T-helper 17 cell (primary cell): ENCODE results near the gene STRA8. TPM values are rescaled to one million over a fixed set of nuclear protein-coding genes. Genes with fewer than 3 reads are reported as not detected.

Experiments used
- ATAC-seq: fragments of 150-1000 bp; cut with Tn5 transposase; 2 replicates; pipeline ENCODE4 v1.10.0; 2021; ENCODE audit warnings: mild to moderate bottlenecking, moderate library complexity
- DNase-seq, 3 donors: peaks; one replicate each; pipeline versions ENCODE4 v3.0.0 to v3.0.0-alpha.2; 2020 to 2021
- H3K9me3 ChIP-seq: one replicate; pipeline ENCODE4 v1.7.0; 2013; ENCODE audit warnings: low read length, mild to moderate bottlenecking; ENCODE audit not compliant: control insufficient read depth, poor library complexity, severe bottlenecking
- H3K27ac Mint-ChIP-seq: one replicate; pipeline ENCODE4 v1.8.0; 2022; ENCODE audit warnings: mild to moderate bottlenecking, moderate library complexity, mixed read lengths
- H3K27me3 Mint-ChIP-seq: one replicate; pipeline ENCODE4 v1.8.0; 2022; ENCODE audit warnings: mixed read lengths
- H3K36me3 Mint-ChIP-seq: one replicate; pipeline ENCODE4 v1.8.0; 2022; ENCODE audit warnings: low read depth, mixed read lengths
- H3K4me1 Mint-ChIP-seq: one replicate; pipeline ENCODE4 v1.8.0; 2022; ENCODE audit warnings: mild to moderate bottlenecking, mixed read lengths
- H3K4me3 Mint-ChIP-seq: one replicate; pipeline ENCODE4 v1.8.0; 2022; ENCODE audit warnings: mild to moderate bottlenecking, moderate library complexity, mixed read lengths
- total RNA-seq, 4 donors: library from RNA in 2 of 4; stranded (reverse) in 2 of 4; gene quantifications; one replicate each; pipeline ENCODE4 v1.2.3 and lab custom pipeline; 2022 to 2026

STRA8 gene
- not detected for total RNA-seq
- total RNA-seq (lab: John Stamatoyannopoulos, UW): 0 reads per million in 2 donors

DNA sequence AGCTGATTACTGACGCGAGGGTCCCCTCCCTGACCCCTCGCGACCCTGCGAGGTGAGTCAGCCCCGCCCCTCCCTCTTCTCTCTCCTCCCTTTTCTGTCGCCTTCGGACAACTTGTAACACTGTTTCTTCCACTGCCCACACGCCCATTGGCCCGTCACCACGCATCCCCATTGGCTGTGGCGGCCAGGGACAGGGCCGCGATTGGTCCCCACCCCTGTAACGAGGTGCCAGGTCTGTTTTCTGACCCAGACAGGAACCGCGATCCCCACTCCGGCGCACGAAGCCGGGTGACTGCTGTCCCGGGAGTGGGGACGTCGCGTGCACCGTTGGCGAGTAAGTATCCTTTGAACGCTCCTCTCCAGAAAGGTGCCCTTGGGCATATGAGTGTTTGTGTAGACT is at the start of gene STRA8:
Gene STRA8, plus strand, starts transcription at position 269 of the 400 bp plus-strand sequence. CDS start 6,687 bp downstream, outside the sequence.
- no peaks in the 10 kb centered on the region for H3K4me1 Mint-ChIP-seq
- H3K36me3 Mint-ChIP-seq: no peaks in the 10 kb centered on the region
- no peak within 1 kb of the TSS for H3K27ac Mint-ChIP-seq
- DNase-seq: no peak
- no peak within 1 kb of the TSS for H3K4me3 Mint-ChIP-seq
- peaks cover 4% of the 10 kb centered on the region for H3K27me3 Mint-ChIP-seq
- ATAC-seq: no peak
- no peaks in the 10 kb centered on the region for H3K9me3 ChIP-seq

GRCh38 chr7:135184254-135184841 is 49.3 kb upstream of the STRA8 start:
- Mint-ChIP-seq H3K4me1 (no peaks in the 10 kb centered on the region), H3K4me3 (no peak overlapping the region), H3K36me3 (peaks cover 7% of the 10 kb centered on the region), H3K27ac (no peak overlapping the region), H3K27me3 (no peaks in the 10 kb centered on the region)
- no peak for ATAC-seq
- H3K9me3 ChIP-seq: peaks cover 7% of the 10 kb centered on the region
- DNase-seq: no peak

GRCh38 chr7:135185471-135186260 is 48.0 kb upstream of the STRA8 start:
- Mint-ChIP-seq H3K27ac (no peak overlapping the region), H3K4me1 (peaks cover 5% of the 10 kb centered on the region), H3K36me3 (peaks cover 11% of the 10 kb centered on the region), H3K27me3 (no peaks in the 10 kb centered on the region), H3K4me3 (no peak overlapping the region)
- ATAC-seq: no peak
- peaks cover 5% of the 10 kb centered on the region for H3K9me3 ChIP-seq
- DNase-seq: no peak

DNA sequence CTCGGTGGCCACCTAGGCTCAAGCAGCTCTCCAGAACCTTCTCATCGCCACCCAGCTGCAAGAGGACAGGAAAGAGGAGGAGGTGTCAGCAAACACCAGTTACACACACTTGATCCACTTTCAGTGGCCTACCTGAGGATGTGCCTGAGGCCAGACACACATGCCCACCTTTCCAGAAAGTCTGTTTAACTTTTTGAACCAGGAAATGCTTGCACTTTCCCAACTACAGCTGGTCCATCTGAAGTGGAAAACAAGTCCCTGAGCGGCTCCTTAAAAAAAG is 47.4 kb upstream of the STRA8 start:
- Mint-ChIP-seq H3K27me3 (no peaks in the 10 kb centered on the region), H3K36me3 (peaks cover 14% of the 10 kb centered on the region)
- ATAC-seq: no peak

DNA sequence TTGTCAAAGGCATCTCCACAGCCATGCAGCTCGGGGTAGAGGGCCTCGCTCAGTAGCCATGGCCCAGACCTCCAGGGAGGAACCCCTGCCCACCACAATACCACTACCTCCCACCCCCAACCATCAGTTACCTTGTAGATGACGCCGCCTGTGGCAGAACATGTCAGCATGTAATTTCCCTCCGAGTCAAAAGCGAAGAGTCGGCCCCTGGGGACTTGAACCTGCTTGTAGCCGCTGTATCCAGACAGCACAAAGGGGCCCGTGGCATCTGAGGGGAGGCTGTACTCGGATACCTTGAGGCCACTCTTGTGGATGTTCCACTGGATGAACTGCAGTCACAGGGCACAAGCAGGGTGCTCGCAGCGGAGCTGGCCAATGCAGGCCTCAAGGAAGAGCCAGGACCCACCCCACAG is 46.8 kb upstream of the STRA8 start:
- Mint-ChIP-seq H3K4me3 (no peak overlapping the region), H3K36me3 (peaks cover 16% of the 10 kb centered on the region), H3K27me3 (no peaks in the 10 kb centered on the region), H3K27ac (no peak overlapping the region), H3K4me1 (peaks cover 6% of the 10 kb centered on the region)
- no peak for DNase-seq
- H3K9me3 ChIP-seq: no peaks in the 10 kb centered on the region
- ATAC-seq: no peak

More for the DNA sequence above, 47.4 kb upstream of the STRA8 start:
- H3K4me3 Mint-ChIP-seq: no peak overlapping the region
- H3K27ac Mint-ChIP-seq: no peak overlapping the region
- H3K4me1 Mint-ChIP-seq: peaks cover 6% of the 10 kb centered on the region
- H3K9me3 ChIP-seq: no peaks in the 10 kb centered on the region
- DNase-seq: no peak

GRCh38 chr7:135188298-135188984 is 45.2 kb upstream of the STRA8 start:
- Mint-ChIP-seq H3K27ac (no peak overlapping the region), H3K4me1 (peaks cover 6% of the 10 kb centered on the region), H3K27me3 (no peaks in the 10 kb centered on the region), H3K4me3 (peak overlapping the region; percentile 22), H3K36me3 (peaks cover 16% of the 10 kb centered on the region)
- no peak for DNase-seq
- peak; percentile 74 for ATAC-seq
- H3K9me3 ChIP-seq: no peaks in the 10 kb centered on the region

GRCh38 chr7:135189221-135189662 is 44.4 kb upstream of the STRA8 start:
- H3K27me3 Mint-ChIP-seq: no peaks in the 10 kb centered on the region
- no peaks in the 10 kb centered on the region for H3K9me3 ChIP-seq
- H3K4me3 Mint-ChIP-seq: no peak overlapping the region
- peaks cover 19% of the 10 kb centered on the region for H3K36me3 Mint-ChIP-seq
- no peak overlapping the region for H3K27ac Mint-ChIP-seq
- DNase-seq: no peak
- H3K4me1 Mint-ChIP-seq: peaks cover 6% of the 10 kb centered on the region
- no peak for ATAC-seq

DNA sequence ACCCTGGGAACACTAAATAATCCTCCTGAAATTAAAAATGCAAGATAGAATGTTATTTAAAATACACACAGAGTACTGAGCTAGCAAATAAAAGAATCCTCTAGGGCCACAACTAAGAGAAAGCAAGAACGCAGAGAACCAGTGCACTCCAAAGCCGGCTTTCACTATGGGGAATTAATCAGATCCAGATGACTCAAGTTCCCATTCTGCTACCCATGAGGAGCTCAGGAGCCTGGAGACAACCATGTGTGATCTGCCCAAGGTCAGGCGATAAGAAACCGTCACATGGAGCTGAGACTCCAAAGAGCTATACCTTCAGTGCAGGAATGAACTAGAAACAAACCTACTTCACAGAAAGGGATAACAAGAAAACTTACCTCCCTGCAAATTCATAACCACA is 43.7 kb upstream of the STRA8 start:
- ATAC-seq: no peak
- Mint-ChIP-seq H3K36me3 (peaks cover 19% of the 10 kb centered on the region), H3K27ac (no peak overlapping the region)

GRCh38 chr7:135190703-135191102 is 42.9 kb upstream of the STRA8 start:
- no peaks in the 10 kb centered on the region for H3K27me3 Mint-ChIP-seq
- H3K27ac Mint-ChIP-seq: peak overlapping the region; percentile 12
- H3K4me3 Mint-ChIP-seq: no peak overlapping the region
- ATAC-seq (no peak), DNase-seq (no peak)
- H3K4me1 Mint-ChIP-seq: peaks cover 6% of the 10 kb centered on the region
- peaks cover 19% of the 10 kb centered on the region for H3K36me3 Mint-ChIP-seq
- no peaks in the 10 kb centered on the region for H3K9me3 ChIP-seq

More for the DNA sequence above, 43.7 kb upstream of the STRA8 start:
- Mint-ChIP-seq H3K27me3 (no peaks in the 10 kb centered on the region), H3K4me1 (peaks cover 6% of the 10 kb centered on the region), H3K4me3 (no peak overlapping the region)
- no peak for DNase-seq
- no peaks in the 10 kb centered on the region for H3K9me3 ChIP-seq

- H3K4me3 Mint-ChIP-seq: no peak overlapping the region
- DNase-seq (no peak), ATAC-seq (no peak)
- H3K27me3 Mint-ChIP-seq: no peaks in the 10 kb centered on the region
- peaks cover 6% of the 10 kb centered on the region for H3K4me1 Mint-ChIP-seq
- H3K27ac Mint-ChIP-seq: no peak overlapping the region
- H3K36me3 Mint-ChIP-seq: peaks cover 18% of the 10 kb centered on the region
- no peaks in the 10 kb centered on the region for H3K9me3 ChIP-seq
Observed at GRCh38 chr7:135192914-135193536, 40.6 kb upstream of the STRA8 start.

DNA sequence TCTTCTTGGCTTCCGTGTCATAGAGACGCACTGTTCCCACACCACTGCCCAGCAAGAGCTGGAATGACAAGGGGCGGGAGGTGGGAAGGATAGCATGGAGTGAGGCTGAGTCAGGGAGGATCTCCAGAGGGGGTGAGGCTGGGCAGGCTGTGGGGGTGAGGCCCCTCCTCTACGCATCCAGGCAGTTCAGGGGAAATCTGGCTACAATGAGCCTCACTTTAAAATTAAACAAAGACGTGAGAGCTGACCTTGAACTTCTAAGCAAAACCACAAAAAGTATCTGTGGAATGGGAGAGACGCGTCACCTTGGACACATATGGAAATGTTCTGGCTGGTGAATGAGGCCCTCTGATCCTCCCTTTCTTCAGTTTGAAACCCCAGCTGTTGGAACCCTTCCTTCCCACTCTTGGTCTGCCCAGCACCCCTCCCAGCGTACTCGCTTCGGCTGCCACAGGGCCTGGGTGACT is 40.0 kb upstream of the STRA8 start:
- ATAC-seq (no peak), DNase-seq (no peak)
- peaks cover 6% of the 10 kb centered on the region for H3K4me1 Mint-ChIP-seq
- H3K36me3 Mint-ChIP-seq: peaks cover 16% of the 10 kb centered on the region
- H3K4me3 Mint-ChIP-seq: peak overlapping the region; percentile 45
- no peaks in the 10 kb centered on the region for H3K9me3 ChIP-seq
- H3K27me3 Mint-ChIP-seq: no peaks in the 10 kb centered on the region
- no peak overlapping the region for H3K27ac Mint-ChIP-seq

DNA sequence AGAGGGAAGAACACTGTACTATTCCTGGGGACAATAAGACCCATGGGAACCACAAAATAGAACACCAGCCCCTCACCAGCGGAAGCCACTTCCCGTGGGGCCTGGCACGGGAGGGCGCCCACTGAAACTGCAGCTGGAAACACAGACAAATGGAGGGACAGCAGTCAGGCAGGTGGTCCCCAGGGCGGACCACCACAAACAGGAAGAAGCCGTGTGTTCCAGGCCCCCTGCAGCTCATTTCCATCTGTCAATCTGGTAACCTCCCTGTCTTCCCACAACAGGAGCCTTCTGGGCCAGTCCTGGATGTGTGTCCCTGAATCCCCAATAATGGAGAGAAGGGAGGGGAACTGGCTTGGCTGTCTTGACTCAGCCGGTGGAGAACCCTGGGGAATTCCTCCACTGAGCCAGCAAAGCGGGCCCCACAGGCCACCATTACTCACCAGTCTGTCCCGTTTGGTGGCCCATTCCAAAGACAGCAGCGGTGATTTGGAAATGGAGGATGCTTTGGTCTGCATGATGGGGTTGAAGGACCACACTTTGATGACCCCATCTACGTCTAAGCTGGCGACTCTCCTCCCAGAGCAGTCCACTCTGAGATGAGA is 39.0 kb upstream of the STRA8 start:
- Mint-ChIP-seq H3K4me3 (no peak overlapping the region), H3K27me3 (no peaks in the 10 kb centered on the region), H3K27ac (no peak overlapping the region), H3K4me1 (peaks cover 6% of the 10 kb centered on the region), H3K36me3 (peaks cover 20% of the 10 kb centered on the region)
- DNase-seq (no peak), ATAC-seq (no peak)
- no peaks in the 10 kb centered on the region for H3K9me3 ChIP-seq

- H3K27ac Mint-ChIP-seq: no peak overlapping the region
- no peaks in the 10 kb centered on the region for H3K9me3 ChIP-seq
- peaks cover 6% of the 10 kb centered on the region for H3K4me1 Mint-ChIP-seq
- no peaks in the 10 kb centered on the region for H3K27me3 Mint-ChIP-seq
- DNase-seq: no peak
- no peak overlapping the region for H3K4me3 Mint-ChIP-seq
- peaks cover 20% of the 10 kb centered on the region for H3K36me3 Mint-ChIP-seq
- no peak for ATAC-seq
Observed at GRCh38 chr7:135195156-135195555, 38.5 kb upstream of the STRA8 start.
